Stimulated activated CD8-positive, alpha-beta memory T cell treated with anti-CD3 and anti-CD28 coated beads, Interleukin-7, amount 100 ng/mL, for 4 hours (primary cell): ENCODE measurements around the gene CDKN1C.

Source experiments
- DNase-seq, 2 donors: peaks; one replicate each; pipeline ENCODE4 v3.0.0-alpha.2; 2020; ENCODE audit warnings: low read depth in 2 of 2

Gene CDKN1C

GRCh38 chr11:2890466-2891294 is 5.1 kb upstream of the CDKN1C start:
- no peak for DNase-seq

GRCh38 chr11:2889362-2890273 is 4.0 kb upstream of the CDKN1C start:
- no peak for DNase-seq

DNA sequence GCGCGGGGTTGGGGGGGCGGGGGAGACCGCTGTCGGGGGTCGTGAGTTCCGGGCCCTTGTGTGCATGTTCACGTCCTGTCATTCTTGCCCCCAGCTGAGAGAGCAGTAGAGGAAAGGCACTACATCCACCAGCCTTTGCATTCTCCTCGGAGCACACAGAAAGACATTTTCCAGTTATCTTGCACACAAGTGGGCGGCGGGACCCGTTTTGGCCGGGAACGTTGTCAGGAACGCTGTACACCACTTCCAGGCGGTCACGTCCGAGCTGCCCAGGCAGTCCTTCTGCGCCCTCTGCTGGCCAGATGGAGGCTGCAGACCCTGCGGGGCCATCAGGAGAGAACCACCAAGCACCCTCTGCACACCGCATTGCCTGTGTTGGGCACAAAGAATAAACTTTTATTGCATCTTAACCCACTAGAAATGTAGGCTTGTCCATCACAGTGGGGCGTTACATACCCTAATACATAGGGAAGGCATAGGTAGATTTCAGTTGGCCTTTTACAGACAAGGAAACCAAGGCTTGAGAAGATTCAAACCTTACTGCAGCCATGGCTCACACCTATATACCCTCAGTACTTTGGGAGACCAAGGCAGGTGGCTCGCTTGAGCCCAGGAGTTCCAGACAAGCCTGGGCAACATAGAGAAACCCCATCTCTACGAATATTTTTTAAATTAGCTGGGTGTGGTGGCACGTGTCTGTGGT is 2.8 kb upstream of the CDKN1C start:
- peak; percentile 66 to 76 for DNase-seq

- DNase-seq: no peak
These were observed 2.1 kb upstream of the CDKN1C start for GRCh38 chr11:2887515-2888195.

DNA sequence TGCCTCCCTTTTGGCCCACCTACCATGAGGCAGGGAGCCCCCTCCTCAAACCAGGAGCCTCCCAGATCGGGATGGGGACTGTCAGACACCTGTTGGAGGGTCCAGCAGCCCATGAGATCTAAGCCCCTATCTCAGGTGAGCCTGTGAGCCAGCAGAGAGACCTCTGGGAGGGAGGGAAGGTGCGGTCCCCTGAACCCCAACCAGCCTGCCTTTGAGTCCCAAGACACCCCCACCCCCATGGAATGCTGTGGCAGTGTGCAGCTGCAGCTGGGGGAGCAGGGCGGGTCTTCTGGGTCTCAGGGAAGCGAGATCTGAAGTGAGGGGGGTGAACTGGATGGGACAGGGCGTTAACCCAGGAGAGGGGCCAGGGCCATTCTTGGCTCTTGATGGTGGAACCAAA is 1.4 kb upstream of the CDKN1C start:
- no peak for DNase-seq

GRCh38 chr11:2886191-2886894 is 768 bp upstream of the CDKN1C start:
- DNase-seq: no peak

- DNase-seq: no peak
These were observed 428 bp downstream of the CDKN1C start for GRCh38 chr11:2885017-2885677.

GRCh38 chr11:2883979-2884815 is 1.4 kb downstream of the CDKN1C start:
- no peak for DNase-seq

- no peak for DNase-seq
These were observed 2.0 kb downstream of the CDKN1C start for GRCh38 chr11:2883640-2883978.

DNA sequence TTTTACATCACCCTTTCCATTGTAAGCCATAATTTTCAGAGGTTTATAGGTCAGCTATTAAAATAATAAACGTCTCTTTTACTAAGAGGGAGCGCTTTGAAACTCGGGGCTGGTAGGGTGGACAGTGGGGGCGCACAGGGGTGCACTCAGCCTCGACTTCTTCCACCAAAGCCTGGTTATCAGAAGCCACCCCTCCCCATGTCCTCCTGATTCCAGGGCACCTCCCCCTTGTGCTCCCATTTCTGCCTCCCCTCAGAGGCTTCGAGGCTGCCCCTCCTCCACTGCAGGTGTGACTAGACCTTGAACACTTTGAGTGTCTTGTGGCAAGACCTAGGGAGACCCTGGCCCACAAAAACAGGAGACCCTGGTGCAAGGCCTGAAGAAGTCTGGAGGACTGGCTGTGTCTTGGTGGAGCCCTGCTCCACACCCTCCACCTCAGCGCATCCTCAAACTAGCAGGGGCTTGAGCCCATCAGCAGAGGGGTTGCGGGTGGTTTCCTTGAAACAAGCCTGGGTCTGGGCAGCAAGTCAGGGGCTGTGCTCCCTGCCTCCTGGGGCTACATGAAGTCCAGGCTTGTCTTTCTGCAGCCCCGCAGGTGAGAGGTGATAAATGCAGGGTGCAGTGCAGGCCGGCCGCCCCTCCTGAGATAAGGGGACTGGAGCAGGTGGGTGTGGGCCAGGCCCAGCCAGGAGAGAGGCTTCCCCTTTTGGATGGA is 3.0 kb downstream of the CDKN1C start:
- DNase-seq: no peak

GRCh38 chr11:2881981-2882375 is 3.6 kb downstream of the CDKN1C start:
- DNase-seq: no peak

DNA sequence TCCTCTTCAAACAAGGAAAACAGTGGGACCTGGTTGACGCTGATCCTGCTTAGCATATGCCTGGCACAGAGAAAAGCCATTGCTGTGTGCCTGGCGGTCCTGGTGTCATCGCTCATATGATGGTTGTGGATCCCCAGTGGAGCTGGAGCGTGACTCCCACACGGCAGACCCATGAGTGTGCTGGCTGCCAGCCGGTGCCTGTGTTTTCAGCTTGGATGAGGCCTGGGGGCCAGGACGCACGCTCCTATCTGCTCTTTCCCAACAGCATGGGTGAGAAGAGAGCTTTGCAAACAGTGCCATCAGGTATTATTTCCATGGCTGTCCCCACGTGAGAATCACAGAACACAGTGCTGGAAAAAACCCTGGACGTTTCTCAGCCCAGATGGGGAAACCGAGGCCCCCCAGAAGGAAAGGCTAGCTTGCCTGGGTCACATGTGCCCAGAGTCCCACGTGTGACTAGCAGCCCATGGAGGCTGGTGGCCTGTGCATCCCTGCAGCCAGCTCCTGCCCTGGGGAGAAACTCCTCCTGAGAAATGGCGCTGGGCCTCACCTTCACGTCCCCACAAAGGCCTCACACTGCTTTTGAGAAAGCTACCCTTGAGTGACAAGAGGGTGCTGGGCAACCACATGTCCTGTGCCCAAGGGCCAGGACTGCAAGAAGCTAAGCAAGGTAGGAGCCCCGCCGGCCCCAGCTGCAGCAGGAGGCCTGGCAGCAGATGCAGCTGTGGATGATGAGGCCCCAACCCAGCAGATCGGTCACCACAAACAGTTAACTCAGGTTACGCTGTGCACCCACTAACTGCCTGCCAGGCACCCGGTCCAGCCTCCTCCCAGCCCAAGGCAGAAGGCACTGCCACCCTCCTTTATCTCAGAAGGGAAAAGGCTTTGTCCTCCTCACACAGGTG is 4.2 kb downstream of the CDKN1C start:
- no peak for DNase-seq

- no peak for DNase-seq
These were observed 4.9 kb downstream of the CDKN1C start for GRCh38 chr11:2880646-2881045.

GRCh38 chr11:2878782-2879181 is 6.8 kb downstream of the CDKN1C start:
- no peak for DNase-seq

GRCh38 chr11:2877474-2877873 is 8.1 kb downstream of the CDKN1C start:
- no peak for DNase-seq

DNA sequence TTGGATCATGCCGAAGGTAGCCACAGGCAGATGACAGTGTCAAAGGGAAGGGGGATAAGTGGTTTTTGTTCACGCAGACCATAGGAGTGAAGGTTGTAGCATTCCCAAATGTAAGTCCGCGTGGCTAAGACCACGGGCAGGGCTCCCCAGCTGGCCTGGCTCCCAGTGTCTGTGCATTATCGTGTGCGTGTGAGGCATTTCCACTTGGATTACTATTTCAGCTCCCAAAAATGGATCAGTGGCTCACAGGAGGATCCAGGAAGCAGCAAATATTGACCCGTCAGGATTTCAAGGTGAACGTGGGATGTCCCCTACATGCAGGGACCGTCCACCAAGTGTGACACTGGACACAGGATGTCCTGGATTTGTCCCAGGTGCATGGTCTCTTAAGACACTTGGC is 10.6 kb downstream of the CDKN1C start:
- DNase-seq: no peak

DNA sequence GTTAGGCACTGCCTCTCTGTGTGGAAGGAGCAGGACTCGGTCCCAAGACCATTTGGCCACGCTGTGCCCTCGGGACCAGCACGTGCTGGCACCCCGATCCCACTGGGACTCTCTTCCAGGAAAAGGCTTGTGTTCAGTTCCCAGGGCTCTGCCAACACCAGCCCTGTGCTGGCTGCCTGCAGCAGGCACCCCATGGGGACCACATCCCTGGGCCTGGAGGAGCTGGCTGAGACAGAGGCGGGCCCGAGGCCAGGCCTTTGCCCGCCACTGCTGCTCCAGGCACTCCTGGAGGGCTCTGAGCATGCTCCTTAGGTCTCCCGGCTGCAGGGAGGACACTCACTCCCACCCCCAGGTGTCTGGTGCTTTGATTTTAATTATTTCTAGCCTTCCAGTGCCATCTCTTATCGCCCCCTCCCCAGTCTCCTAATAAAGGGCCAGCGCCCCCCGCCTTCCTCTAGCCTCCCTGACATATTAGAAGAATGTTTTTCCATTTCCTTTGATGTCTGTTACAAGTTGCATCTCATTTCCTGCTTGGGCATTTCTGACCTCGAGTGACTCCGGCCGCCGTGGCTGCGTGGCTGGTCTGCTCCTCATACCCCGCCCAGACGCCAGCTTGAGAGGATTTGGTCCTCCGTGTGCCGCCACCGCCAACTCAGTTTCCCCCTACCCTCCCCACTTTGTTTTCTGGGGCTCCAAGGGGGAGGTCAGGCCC is 14.4 kb downstream of the CDKN1C start:
- DNase-seq: no peak
